Heart left ventricle (tissue), 16 donors: ENCODE measurements around the gene PRKX. TPM values are rescaled to one million over a fixed set of nuclear protein-coding genes. Genes with fewer than 3 reads are reported as not detected.
A peak's percentile ranks its signal among the peaks of the same experiment; 100 is the strongest.

ENCODE experiments used
- ATAC-seq, 4 donors: fragments of 200-7000 bp; cut with Tn5 transposase; one replicate each; pipeline ENCODE4 v1.9.1; 2020 to 2022; ENCODE audit warnings: moderate library complexity in 4 of 4, mild to moderate bottlenecking in 3 of 4, moderate number of reproducible peaks in 1 of 4
- DNase-seq, 5 donors: peaks; one replicate each; pipeline ENCODE4 v3.0.0-alpha.2; 2020
- H3K27ac ChIP-seq, 12 donors: fragments of 200-600 bp; sonication (generic) in 4 of 12; one replicate each; pipeline versions ENCODE4 v1.5.0 to v1.8.0; 2016 to 2022; ENCODE audit warnings: mild to moderate bottlenecking in 2 of 12
- H3K27me3 ChIP-seq, 9 donors: fragments of 200-600 bp; sonication (generic) in 2 of 9; one replicate each; pipeline versions ENCODE4 v1.5.1 to v1.8.0; 2016 to 2022; ENCODE audit warnings: mild to moderate bottlenecking in 3 of 9
- H3K36me3 ChIP-seq, 9 donors: fragments of 200-600 bp; sonication (generic) in 2 of 9; one replicate each; pipeline versions ENCODE4 v1.5.0 to v1.8.0; 2018 to 2022; ENCODE audit warnings: mild to moderate bottlenecking in 2 of 9
- H3K4me1 ChIP-seq, 12 donors: fragments of 200-600 bp; sonication (generic) in 4 of 12; one replicate each; pipeline versions ENCODE4 v1.5.0 to v1.8.0; 2016 to 2022; ENCODE audit warnings: mild to moderate bottlenecking in 3 of 12
- H3K4me3 ChIP-seq, 12 donors: fragments of 200-600 bp; sonication (generic) in 4 of 12; one replicate each; pipeline versions ENCODE4 v1.5.0 to v1.8.0; 2017 to 2022; ENCODE audit warnings: mild to moderate bottlenecking in 9 of 12, moderate library complexity in 4 of 12
- H3K9me3 ChIP-seq, 12 donors: fragments of 200-600 bp; sonication (generic) in 4 of 12; one replicate each; pipeline versions ENCODE4 v1.5.0 to v1.8.0; 2016 to 2022; ENCODE audit warnings: mild to moderate bottlenecking in 1 of 12
- POLR2A ChIP-seq, 2 donors: fragments of 450-650 bp; IDR thresholded peaks; one replicate each; pipeline ENCODE4 v1.6.1; 2017; ENCODE audit warnings: antibody characterized with exemption in 2 of 2, mild to moderate bottlenecking in 2 of 2, moderate library complexity in 2 of 2
- WGBS, 4 donors: extraction: QIAGEN DNeasy Blood & Tissue Kit in 2 of 4; methylation state at CpG; one replicate each; pipeline versions ENCODE4 v1.1.5 to v1.1.7; 2013 to 2018; 5-methylcytosine and 5-hydroxymethylcytosine counted together
- intact Hi-C, 10 donors: fragments of 100-400 bp; cut with DNase I; formaldehyde crosslinking; loops; one replicate each; pipeline versions ENCODE4 v1.11.1 to v1.14.2; 2022
- polyA plus RNA-seq, 2 donors: library from polyadenylated mRNA; stranded (reverse); fragments of 200-250 nt; gene quantifications; one replicate each; pipeline ENCODE4 v1.2.3, GENCODE V29; 2013
- total RNA-seq, 9 donors: library from RNA; depleted of rRNA in 2 of 9; stranded (reverse); fragments of >200 nt in 2 of 9; fragmentation: NEBNext Ultra II Directional in 3 of 9; extraction: Animal tissue kit (Norgen Biotek cat#: 25700) in 3 of 9; gene quantifications; one replicate each; pipeline versions ENCODE4 v1.1.0 to v1.2.4, GENCODE V29; 2016 to 2023
- TF ChIP-seq, protein P1 (sequence below), 12 donors: fragments of 200-600 bp; sonication (generic) in 4 of 12; IDR thresholded peaks; one replicate each; pipeline versions ENCODE4 v1.5.0 to v1.8.0; 2018 to 2022; ENCODE audit warnings: antibody characterized with exemption in 12 of 12, mild to moderate bottlenecking in 5 of 12
- donor health status: ischemic (EF 13 %, LVEDD 7.1; RV severe dilation, severe dysfunction).
- donor health status: healthy with polysubstance abuse.
- donor health status: DM: no; HTN: yes; CAD: no.
- donor health status: DM: no; HTN: no; CAD: no.
- donor health status: ischemic (EF 25% LVEDD 6.9; RV normal size, moderate dysfunction).
- donor health status: ischemic (EF 25% LVEDD 5.7; RV mildly dilated, moderate dysfunction).
- donor health status: healthy.
- donor health status: DM: yes; HTN: yes; CAD: no.
- donor health status: ischemic (EF 35%, LVEDD 5.7; RV mildly dilated, moderate dysfunction).
- donor health status: nonischemic (EF 11% LVEDD 7.7; RV severe dilation, severe dysfunction).
- donor health status: DM: yes; HTN: yes; CAD: no.
- donor health status: PGD.
- donor health status: ischemic (EF 29% LVEDD 5.4; RV normal size, mild dysfunction).
- donor health status: nonischemic (EF 23%, LVEDD 6.1; RV moderate dilation, normal function).

Gene PRKX
- total and polyA plus RNA-seq, 11 donors, result 1.8 to 19.1 (median 4.1) TPM

DNA sequence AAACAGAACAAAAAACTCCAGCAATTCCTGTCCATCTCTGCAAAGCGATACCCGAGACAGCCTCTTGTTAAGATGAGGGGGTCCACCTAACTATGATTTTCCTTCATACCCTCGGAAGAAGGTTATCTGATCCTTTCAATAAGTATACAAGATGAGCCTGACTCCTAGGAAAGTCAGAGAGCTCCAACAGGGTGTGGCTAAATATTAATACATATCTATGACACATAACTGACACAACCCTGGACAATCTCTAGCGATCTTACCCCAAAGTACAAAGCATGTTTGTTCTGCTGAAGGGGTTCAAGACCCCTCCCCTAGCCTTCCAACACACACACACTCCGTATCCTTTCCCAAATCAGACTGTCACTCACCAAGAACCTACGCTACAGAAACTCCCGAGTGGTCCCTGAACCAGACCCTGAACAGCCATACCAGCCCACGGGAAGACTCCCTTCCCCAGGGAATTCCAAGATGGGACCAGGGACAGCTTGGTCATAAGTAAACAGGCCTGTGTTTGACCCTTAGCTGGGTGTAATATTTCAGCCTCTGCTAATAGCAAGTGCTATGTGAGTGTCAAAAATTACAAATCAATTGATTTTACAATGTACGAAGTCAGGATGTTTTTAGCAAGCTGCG, 110.3 kb downstream of the PRKX start:
- H3K4me3 ChIP-seq, result no peak overlapping the region
- TF ChIP-seq, protein P1, sequence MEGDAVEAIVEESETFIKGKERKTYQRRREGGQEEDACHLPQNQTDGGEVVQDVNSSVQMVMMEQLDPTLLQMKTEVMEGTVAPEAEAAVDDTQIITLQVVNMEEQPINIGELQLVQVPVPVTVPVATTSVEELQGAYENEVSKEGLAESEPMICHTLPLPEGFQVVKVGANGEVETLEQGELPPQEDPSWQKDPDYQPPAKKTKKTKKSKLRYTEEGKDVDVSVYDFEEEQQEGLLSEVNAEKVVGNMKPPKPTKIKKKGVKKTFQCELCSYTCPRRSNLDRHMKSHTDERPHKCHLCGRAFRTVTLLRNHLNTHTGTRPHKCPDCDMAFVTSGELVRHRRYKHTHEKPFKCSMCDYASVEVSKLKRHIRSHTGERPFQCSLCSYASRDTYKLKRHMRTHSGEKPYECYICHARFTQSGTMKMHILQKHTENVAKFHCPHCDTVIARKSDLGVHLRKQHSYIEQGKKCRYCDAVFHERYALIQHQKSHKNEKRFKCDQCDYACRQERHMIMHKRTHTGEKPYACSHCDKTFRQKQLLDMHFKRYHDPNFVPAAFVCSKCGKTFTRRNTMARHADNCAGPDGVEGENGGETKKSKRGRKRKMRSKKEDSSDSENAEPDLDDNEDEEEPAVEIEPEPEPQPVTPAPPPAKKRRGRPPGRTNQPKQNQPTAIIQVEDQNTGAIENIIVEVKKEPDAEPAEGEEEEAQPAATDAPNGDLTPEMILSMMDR (IDR thresholded peaks at IDR 0.05), result no peak
- no peak for TF ChIP-seq POLR2A (IDR thresholded peaks at IDR 0.05)
- ATAC-seq, result no peak
- H3K9me3 ChIP-seq, result no peaks in the 10 kb centered on the region
- no peak for DNase-seq
- 83 to 90% (median 87%) methylated on average over 10 of the region's 10 CpGs for WGBS, 4 donors
- intact Hi-C loops, result no loop called here
- H3K36me3 ChIP-seq, result peaks cover 0 to 7% (median 0%) of the 10 kb centered on the region in 9 donors
- H3K27ac ChIP-seq, result no peak overlapping the region
- H3K27me3 ChIP-seq, result no peaks in the 10 kb centered on the region
- no peaks in the 10 kb centered on the region for H3K4me1 ChIP-seq

DNA sequence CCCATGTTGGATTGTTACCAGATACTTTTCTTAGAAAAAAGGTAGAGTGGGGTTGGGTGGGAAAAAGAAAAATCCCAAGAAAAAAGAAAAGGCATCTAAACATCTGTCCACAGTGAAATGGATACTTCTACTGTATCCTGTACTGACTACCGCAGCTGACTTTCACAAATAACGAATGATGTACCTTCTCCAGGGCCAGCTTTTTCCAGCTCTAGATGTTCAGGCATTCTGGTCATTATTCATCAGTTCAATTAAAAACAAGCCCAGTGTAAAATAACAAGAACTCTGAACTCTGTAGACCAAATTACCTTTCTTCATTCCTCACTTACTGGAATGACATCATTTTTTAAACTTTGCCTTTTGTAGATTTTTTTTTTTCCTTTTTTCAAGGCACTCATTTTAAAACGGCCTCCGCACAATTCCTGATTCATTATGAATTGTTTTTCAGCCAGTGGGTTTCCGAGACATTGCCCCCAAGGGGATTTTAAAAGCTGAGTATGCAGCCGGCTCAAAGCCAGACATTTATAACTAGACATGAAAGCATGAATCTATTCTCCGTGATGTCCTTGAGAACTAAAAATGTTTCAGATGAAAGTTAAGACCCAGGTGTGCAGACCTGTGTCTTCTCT, 113.5 kb downstream of the PRKX start:
- no peaks in the 10 kb centered on the region for H3K27me3 ChIP-seq
- peak overlapping the region in 4 of 12 donors; percentile 9 to 43 (median 18) for H3K27ac ChIP-seq
- no peaks in the 10 kb centered on the region for H3K4me1 ChIP-seq
- H3K9me3 ChIP-seq, result no peaks in the 10 kb centered on the region
- H3K4me3 ChIP-seq, result no peak overlapping the region
- DNase-seq (no peak), ATAC-seq (peak in 1 of 4 donors; percentile 50)
- WGBS, 4 donors, result 32 to 42% (median 40%) methylated on average over 7 of the region's 7 CpGs
- H3K36me3 ChIP-seq, result no peaks in the 10 kb centered on the region
- TF ChIP-seq, protein P1 (IDR thresholded peaks at IDR 0.05), result no peak
- TF ChIP-seq POLR2A (IDR thresholded peaks at IDR 0.05), result no peak
- intact Hi-C loops, result no loop called here

DNA sequence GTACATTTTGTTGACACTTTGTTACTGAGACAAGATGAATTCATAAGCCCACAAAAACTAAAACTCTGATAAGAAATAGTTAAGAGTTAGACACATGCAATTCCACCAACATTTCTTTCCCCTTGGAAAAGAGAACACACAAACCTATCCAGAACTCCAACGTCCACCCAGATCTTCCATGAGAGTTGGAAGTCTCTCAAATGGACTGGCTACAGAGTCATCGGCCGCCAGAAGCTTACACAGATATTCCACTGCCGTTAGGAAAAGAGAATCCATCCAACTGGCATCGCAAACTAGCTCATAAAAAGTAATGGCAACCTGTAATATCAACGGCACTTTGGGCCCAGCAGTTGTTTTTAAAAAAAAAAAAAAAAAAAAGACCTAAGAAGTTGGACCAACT, 114.7 kb downstream of the PRKX start:
- Histone ChIP-seq H3K27ac (peak overlapping the region in 1 of 12 donors; percentile 37), H3K9me3 (no peaks in the 10 kb centered on the region), H3K4me3 (no peak overlapping the region), H3K4me1 (no peaks in the 10 kb centered on the region), H3K27me3 (no peaks in the 10 kb centered on the region), H3K36me3 (no peaks in the 10 kb centered on the region)
- WGBS, 4 donors, result 84 to 91% (median 89%) methylated on average over 6 of the region's 6 CpGs
- TF ChIP-seq, protein P1 (IDR thresholded peaks at IDR 0.05), result no peak
- no peak for TF ChIP-seq POLR2A (IDR thresholded peaks at IDR 0.05)
- intact Hi-C loops, result no loop called here
- peak in 1 of 5 donors; percentile 20 for DNase-seq
- ATAC-seq, result peak in 2 of 4 donors; percentile 26 to 54

DNA sequence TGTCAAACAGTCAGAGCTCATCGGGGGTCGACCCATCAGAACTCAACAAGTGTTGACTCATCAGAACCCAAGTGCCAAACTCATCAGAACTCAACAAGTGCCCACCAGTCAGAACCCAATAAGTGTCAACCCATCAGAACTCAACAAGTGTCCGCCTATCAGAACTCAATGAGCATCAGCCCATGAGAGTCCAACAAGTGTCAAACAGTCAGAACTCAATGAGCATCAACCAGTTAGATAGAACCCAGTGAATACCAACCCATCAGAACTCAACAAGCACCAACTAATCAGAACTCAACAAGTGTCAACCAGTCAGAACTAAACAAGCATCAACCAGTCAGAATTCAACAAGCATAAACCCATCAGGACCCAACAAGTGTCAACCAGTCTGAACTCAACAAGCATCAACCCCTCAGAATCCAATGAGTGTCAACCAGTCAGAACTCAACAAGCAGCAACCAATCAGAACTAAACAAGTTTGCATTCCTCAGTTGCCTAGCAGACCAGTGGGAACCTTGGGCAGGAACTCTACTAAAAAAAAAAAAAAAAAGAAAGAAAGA, 115.3 kb downstream of the PRKX start:
- Histone ChIP-seq H3K27me3 (no peaks in the 10 kb centered on the region), H3K9me3 (no peaks in the 10 kb centered on the region), H3K4me1 (no peaks in the 10 kb centered on the region), H3K4me3 (no peak overlapping the region), H3K27ac (peak overlapping the region in 1 of 12 donors; percentile 37), H3K36me3 (no peaks in the 10 kb centered on the region)
- DNase-seq, result no peak
- TF ChIP-seq POLR2A (IDR thresholded peaks at IDR 0.05), result no peak
- TF ChIP-seq, protein P1 (IDR thresholded peaks at IDR 0.05), result no peak
- ATAC-seq, result no peak
- WGBS, 4 donors, result 83 to 100% (median 97%) methylated on average over 3 of the region's 3 CpGs
- intact Hi-C loops, result no loop called here
